GM18951 (cell line): Measurements from ENCODE around the gene CARD11.
"Not testable (repeated sequence)": the region's sequence is repeated elsewhere in the genome, so short reads cannot be mapped to it uniquely, and the experiment has no call there.

Source experiments
- POLR2A ChIP-seq: IDR thresholded peaks from 4 replicates; pipeline ENCODE4 v1.6.1; 2011; ENCODE audit warnings: mild to moderate bottlenecking; ENCODE audit not compliant: insufficient read length, insufficient read depth; ENCODE audit errors: extremely low read depth
- in situ Hi-C: fragments of 300-500 bp; cut with MboI; formaldehyde crosslinking; loops from one replicate; pipeline ENCODE4 v1.12.0; 2022; ENCODE audit warnings: low sequenced_read_pairs, mixed read lengths, inconsistent platforms; ENCODE audit not compliant: unreplicated experiment

Gene CARD11

DNA sequence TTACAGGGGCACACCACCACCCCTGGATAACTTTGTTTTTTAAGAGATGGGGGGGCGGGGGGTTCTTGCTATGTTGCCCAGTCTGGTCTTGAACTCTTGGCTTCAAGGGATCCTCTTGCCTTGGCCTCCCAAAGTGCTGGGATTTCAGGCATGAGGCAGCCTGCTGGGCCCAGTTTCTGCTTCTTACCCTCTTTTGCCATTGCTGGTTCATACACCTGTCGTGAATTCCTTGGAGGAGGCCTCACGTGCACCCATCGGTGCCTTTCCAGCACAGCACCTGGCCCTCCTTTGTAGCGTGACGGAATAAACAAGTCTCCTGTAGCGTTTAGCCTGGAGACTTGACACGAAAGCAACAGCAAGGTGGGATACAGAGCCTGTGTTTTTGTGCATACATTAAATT, 75.5 kb downstream of the CARD11 start:
- no peak for TF ChIP-seq POLR2A
- in situ Hi-C loops: no loop called here

DNA sequence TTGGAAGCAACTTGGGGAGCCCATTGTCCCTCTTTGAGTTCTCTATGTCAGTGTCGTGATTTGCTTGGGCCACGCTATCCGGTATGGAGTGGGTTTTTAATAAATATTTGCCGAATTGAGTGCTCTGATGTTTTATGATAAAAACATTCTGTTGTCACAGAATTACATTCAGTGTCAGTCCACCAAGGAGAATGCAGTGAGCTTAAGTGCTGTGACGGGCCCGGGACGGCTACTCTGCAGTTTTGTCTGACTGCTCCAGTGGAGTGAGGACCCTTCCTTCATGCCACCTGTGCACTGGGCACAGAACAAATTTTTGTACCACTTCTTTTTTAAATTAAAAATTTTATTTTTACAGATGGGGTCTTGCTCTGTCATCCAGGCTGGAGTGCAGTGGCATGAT, 76.0 kb downstream of the CARD11 start:
- TF ChIP-seq POLR2A: no peak
- in situ Hi-C loops: no loop called here

DNA sequence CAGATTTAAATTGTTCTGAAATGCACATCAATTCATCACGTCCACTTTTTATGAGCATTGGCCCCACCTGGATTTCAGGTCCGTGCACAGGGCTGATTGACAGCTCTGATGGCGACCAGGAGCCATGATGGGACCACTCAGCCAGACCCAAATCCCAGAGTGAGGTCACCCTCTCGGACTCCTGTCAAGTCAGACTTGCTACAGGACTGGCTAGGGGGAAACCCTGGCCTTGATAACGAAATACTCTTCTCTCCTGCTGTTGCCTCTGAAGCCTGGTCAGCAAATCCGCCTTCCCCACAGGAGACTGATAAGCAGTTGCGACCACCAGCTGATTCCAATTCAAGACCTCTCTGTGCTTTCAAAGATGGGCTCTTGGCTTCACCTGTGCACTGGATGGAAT, 76.4 kb downstream of the CARD11 start:
- in situ Hi-C loops: no loop called here
- TF ChIP-seq POLR2A: no peak

DNA sequence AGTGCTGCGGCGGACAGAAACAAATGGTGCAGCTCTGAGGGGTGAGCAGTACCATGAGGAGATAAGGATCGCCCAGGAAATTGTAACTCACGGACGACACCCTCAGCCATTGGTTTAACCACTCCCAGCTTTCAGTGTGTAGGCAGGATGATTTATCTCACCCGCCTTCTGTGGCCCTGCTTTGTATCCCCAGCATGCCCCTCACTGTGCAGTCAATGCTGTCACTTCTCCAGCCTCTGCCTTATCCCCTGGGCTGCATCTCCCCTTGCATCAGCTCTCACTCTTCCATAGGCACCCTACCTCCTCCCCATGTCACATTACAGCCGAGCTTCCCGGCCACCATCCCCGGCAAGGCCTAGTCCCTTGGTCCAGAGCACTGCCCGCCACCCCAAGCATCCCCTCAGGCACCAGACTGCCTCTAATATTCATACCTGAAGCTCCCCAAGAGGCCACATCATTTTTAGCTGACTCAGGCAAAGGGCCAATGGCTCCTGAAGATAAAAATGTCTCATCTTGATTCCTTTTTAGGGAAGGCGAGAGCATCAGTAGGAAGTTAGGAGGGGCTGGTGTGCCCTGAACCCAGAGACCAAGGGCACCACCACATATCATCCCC, 77.1 kb downstream of the CARD11 start:
- in situ Hi-C loops: no loop called here
- TF ChIP-seq POLR2A: no peak

DNA sequence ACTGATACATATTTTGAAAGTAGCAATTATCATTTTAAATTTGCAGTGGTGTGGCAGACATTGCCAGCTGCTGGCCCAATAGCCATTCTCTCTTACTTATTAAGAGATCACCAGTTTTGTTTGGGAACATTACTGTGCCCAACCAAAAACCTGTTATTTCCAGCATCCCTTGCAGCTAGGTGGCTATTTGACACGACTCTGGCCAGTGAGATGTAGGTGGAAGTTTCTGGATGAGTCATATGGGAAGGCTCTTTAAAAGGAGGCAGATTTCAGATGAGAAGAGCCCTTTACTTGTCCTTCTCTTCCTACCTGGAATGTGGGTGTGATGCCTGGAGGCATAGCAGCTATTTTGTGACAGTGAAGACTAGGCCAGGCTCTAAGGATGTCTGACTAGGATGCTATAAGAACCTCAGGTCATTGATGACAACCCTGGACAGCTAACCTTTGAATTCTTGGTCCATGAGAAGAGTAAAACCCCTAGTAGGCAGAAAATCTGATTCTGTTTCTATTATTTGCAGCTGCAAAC, 77.9 kb downstream of the CARD11 start:
- no peak for TF ChIP-seq POLR2A
- in situ Hi-C loops: no loop called here

DNA sequence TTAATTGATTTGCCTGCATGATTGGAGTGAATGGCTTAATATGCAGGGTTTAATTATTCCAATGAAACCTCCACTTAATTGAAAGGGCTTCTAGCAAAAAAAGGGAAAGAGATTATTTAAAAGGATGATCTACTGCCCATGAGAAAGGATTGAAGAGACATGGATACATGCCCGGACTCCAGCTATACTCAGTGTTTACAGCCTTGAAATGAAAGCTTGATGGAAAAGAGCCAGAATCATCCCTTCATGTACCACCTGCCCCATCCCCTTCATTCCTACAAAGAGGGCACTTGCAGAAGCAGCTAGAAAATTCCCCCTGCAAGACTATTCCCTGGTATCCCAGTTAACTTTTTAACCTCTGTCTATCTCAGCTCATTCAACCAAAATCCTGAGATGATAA, 78.4 kb downstream of the CARD11 start:
- in situ Hi-C loops: no loop called here

DNA sequence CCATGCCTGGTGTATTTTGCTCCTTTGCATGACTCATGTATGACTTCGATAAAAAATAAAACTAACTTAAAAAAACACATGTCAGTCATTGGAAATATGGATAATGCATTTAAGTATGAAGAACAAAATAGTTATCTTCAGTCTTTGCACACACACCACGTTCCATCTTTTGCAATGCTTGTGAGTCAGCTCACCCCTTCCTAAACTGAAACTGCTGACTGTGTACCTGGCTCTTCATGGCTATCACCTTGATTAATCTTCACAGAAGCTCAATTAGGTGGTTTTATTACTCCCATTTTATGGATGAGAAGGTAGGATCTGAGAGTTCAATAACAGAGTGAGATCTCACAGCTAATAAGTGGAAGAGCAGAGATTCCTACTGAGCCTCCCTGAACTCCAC, 79.5 kb downstream of the CARD11 start:
- in situ Hi-C loops: no loop called here
- TF ChIP-seq POLR2A: no peak

More for the DNA sequence above, 78.4 kb downstream of the CARD11 start:
- no peak for TF ChIP-seq POLR2A

DNA sequence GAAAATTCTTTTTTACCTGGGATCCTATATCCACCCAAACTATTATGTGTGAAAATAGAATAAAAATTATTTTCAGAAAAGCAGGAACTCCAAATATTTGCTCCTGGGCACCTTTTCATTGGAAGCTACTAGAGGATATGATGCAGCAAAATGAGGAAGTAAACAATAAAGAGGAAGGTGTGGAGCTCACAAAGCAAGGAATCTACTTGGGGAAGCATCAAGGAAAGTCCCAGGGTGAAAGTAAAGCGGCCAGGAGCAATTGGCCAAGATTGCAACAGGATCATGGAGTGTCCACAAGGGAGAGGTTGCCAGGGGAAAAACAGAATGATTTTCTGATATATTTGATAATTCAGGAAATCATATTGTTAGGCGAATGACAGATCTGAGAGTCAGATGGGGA, 80.8 kb downstream of the CARD11 start:
- TF ChIP-seq POLR2A: no peak
- in situ Hi-C loops: no loop called here

DNA sequence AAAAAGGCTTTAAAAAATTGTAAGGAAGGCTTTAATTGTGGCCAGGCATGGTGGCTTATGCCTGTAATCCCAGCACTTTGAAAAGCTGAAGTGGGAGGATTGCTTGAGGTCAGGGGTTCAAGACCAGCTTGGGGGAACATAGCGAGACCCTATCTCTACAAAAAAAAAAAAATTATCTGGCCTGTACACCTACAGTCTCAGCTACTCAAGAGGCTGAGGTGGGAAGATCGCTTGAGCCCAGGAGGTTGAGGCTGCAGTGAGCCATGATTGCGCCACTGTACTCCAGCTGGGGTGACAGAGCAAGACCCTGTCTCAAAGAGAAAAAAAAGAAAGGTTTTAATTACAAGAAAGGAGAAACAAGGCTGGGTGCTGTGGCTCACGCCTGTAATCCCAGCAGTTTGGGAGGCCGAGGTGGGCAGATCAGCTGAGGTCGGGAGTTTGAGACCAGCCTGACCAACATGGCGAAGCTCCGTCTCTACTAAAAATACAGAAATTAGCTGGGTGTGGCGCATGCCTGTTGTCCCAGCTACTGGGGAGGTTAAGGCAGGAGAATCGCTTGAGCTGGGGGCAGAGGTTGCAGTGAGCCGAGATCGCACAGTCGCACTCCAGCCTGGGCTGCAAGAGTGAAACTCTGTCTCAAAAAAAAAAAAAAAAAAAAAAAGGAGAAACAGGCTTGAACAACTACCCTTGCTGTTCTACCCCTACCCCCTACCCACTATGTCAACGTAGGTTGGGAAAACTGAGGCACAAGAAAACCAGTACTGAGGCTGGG, 83.7 kb downstream of the CARD11 start:
- in situ Hi-C loops: no loop called here

DNA sequence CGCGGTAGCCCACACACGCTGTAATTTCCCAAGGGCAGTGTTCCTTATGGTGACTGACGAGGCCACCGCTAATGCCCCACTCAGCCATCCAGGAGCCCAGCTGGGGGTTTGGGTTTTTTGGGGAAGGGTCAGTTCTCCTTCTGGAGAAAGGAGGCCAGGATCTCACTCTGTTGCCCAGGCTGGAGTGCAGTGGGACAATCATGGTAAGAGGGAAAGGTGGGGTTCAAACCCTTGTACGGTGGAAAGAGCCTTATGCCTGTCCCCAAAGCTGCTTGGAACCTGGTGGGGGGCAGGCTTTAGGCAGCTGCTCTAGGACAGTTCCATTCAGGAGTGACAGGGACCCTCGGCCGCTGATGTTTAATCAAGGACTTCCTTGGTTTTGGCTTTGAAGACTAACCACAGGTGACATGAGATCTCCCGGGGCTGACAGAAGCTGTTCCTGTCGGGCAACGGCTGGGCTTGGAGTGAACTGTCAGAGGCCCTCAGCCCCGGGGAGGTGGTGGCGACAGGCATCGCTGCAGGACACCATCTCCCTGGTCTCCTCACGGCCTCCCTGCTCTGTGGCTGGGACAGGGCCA, 84.5 kb downstream of the CARD11 start:
- no peak for TF ChIP-seq POLR2A
- in situ Hi-C loops: no loop called here

More for the DNA sequence above, 83.7 kb downstream of the CARD11 start:
- TF ChIP-seq POLR2A: no peak

DNA sequence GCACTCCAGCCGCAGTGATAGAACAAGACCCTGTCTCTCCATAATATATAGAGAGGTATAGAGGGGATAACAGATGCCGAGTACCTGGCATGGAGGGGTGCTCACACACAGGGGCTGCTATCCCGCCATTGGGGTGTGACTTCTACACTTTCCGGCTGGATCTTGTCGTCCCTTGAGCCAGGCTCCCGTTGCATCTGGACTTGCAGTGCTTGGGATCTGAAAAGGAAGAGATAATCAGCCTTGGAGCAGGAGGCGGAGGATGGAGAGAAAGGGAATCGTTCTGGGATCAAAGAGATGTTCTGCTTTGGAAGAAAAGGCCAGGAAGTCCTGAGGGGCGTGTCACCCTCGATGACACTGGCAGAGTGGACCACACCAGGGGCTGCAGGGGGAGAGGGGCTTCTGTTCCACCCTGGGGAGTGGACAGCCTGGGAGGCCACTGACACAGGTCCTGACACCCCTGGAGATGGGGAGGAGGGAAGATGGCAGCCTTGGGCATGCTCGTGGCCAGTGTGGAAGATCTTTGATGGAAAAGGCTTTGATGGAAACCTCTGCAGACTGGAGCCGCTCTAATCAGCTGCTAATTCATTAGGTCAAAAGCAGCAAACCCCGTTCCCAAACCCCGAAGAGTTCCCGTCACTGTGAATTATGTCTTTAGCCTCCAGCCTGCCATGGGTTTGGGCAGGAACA, 85.1 kb downstream of the CARD11 start:
- in situ Hi-C loops: no loop called here
- no peak for TF ChIP-seq POLR2A

DNA sequence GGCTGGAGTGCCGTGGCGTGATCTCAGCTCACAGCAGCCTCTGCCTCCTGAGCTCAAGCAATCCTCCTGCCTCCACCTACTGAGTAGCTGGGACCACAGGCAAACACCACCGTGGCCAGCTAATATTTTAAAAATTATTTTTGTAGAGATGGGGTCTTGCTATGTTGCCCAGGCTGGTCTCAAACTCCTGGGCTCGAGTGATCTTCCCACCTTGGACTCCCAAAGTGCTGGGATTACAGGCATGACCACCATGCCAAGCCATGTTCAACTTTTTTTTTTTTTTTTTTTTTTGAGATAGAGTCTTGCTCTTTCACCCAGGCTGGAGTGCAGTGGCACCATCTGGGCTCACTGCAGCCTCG, 86.3 kb downstream of the CARD11 start:
- in situ Hi-C loops: not testable (repeated sequence)

DNA sequence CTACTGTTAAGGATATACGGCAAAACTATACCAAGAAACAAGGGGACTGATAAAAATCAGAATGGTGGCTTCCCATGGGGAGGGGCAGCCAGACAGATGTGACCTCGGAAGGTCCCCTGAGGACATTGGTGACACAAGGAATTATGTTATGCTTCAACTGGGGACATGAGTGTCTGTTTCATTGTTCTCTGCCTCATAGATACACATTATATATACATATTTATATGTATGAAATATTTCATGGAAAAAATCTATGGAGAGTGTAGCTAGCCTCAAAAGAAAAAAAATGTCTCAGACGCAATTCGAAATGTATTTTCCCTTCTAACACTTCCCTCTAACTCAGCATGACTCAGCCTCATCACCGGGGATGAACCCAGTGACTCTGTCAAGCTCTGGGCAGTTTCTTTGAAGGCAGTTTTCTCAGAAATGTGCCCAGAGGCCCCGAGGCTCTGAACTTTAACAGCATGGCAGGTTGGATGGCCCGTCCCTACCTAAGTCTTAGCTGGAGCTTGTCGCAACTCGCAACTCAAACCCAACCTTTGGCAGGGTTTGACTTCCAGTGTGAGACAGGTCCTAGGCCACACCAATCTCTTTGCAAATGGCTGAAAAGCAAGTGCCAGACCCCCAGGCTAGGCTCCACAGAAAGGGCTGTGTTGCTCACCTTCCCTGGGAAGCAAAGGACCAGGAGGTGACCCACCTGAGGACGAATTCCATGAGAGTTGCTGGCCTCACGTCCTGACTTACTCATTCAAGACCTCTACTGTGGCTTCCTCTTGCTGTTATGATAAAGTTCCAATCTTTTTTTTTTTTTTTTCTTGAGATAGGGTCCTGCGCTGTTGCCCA, 86.9 kb downstream of the CARD11 start:
- TF ChIP-seq POLR2A: no peak
- in situ Hi-C loops: no loop called here
